Measurements from ENCODE around the gene GUCY1B1. TPM values are rescaled to one million over a fixed set of nuclear protein-coding genes. Genes with fewer than 3 reads are reported as not detected.

GUCY1B1 gene
- total and polyA plus RNA-seq, 2 experiments from 2014 or later, result 8.6 to 16.7 TPM

- no peak overlapping the region for H3K4me2 ChIP-seq
- H3K27me3 ChIP-seq, result no peaks in the 10 kb centered on the region
- DNase-seq (ENCODE audit: low spot score), result no peak
- H4K20me1 ChIP-seq (ENCODE audit: insufficient read depth, poor library complexity, severe bottlenecking), result no peaks in the 10 kb centered on the region
- H3K4me3 ChIP-seq, result no peak overlapping the region
- H3K9me2 ChIP-seq (replicated peaks; ENCODE audit: insufficient read depth), result no peaks in the 10 kb centered on the region
- H3K36me3 ChIP-seq (replicated peaks; ENCODE audit: insufficient read depth, low read depth), result no peaks in the 10 kb centered on the region
- TF ChIP-seq EZH2 (IDR thresholded peaks at IDR 0.05; ENCODE audit: borderline replicate concordance) (no peak), CTCF (IDR thresholded peaks at IDR 0.05; ENCODE audit: poor library complexity) (no peak), EZH2phosphoT487 (IDR thresholded peaks at IDR 0.05; ENCODE audit: low read depth, severe bottlenecking, unreplicated experiment) (no peak)
- H2AFZ ChIP-seq, result no peak overlapping the region
- no peaks in the 10 kb centered on the region for H3K79me2 ChIP-seq
- no peak overlapping the region for H3K27ac ChIP-seq
- no peaks in the 10 kb centered on the region for H3K4me1 ChIP-seq (ENCODE audit: insufficient read depth)
- H3K9me3 ChIP-seq (ENCODE audit: low read depth), result peaks cover 3% of the 10 kb centered on the region
Measured at GRCh38 chr4:155846929-155847328, 88.1 kb downstream of the GUCY1B1 start.

GRCh38 chr4:155849042-155849441, 90.2 kb downstream of the GUCY1B1 start:
- 94% methylated on average over 4 of the region's 4 CpGs for WGBS (ENCODE audit: low lambda C conversion rate, missing lambda C conversion rate)
- no peak overlapping the region for H3K27ac ChIP-seq
- H3K36me3 ChIP-seq (replicated peaks; ENCODE audit: insufficient read depth, low read depth), result no peaks in the 10 kb centered on the region
- H3K79me2 ChIP-seq, result no peaks in the 10 kb centered on the region
- TF ChIP-seq EZH2 (IDR thresholded peaks at IDR 0.05; ENCODE audit: borderline replicate concordance) (no peak), CTCF (IDR thresholded peaks at IDR 0.05; ENCODE audit: poor library complexity) (no peak), EZH2phosphoT487 (IDR thresholded peaks at IDR 0.05; ENCODE audit: low read depth, severe bottlenecking, unreplicated experiment) (no peak)
- H2AFZ ChIP-seq, result no peak overlapping the region
- H3K27me3 ChIP-seq, result no peaks in the 10 kb centered on the region
- no peaks in the 10 kb centered on the region for H3K4me1 ChIP-seq (ENCODE audit: insufficient read depth)
- DNase-seq (ENCODE audit: low spot score), result no peak
- peaks cover 3% of the 10 kb centered on the region for H3K9me3 ChIP-seq (ENCODE audit: low read depth)
- H3K4me2 ChIP-seq, result no peak overlapping the region
- no peak overlapping the region for H3K4me3 ChIP-seq
- no peaks in the 10 kb centered on the region for H4K20me1 ChIP-seq (ENCODE audit: insufficient read depth, poor library complexity, severe bottlenecking)
- no peaks in the 10 kb centered on the region for H3K9me2 ChIP-seq (replicated peaks; ENCODE audit: insufficient read depth)

- 97% methylated on average over 3 of the region's 3 CpGs for WGBS (ENCODE audit: low lambda C conversion rate, missing lambda C conversion rate)
- H3K27me3 ChIP-seq, result no peaks in the 10 kb centered on the region
- H3K36me3 ChIP-seq (replicated peaks; ENCODE audit: insufficient read depth, low read depth), result no peaks in the 10 kb centered on the region
- H3K9me2 ChIP-seq (replicated peaks; ENCODE audit: insufficient read depth), result no peaks in the 10 kb centered on the region
- DNase-seq (ENCODE audit: low spot score), result no peak
- H2AFZ ChIP-seq, result no peak overlapping the region
- no peak overlapping the region for H3K27ac ChIP-seq
- H3K4me3 ChIP-seq, result no peak overlapping the region
- no peaks in the 10 kb centered on the region for H3K4me1 ChIP-seq (ENCODE audit: insufficient read depth)
- H4K20me1 ChIP-seq (ENCODE audit: insufficient read depth, poor library complexity, severe bottlenecking), result no peaks in the 10 kb centered on the region
- TF ChIP-seq EZH2phosphoT487 (IDR thresholded peaks at IDR 0.05; ENCODE audit: low read depth, severe bottlenecking, unreplicated experiment) (no peak), EZH2 (IDR thresholded peaks at IDR 0.05; ENCODE audit: borderline replicate concordance) (no peak), CTCF (IDR thresholded peaks at IDR 0.05; ENCODE audit: poor library complexity) (no peak)
- H3K4me2 ChIP-seq, result no peak overlapping the region
- H3K9me3 ChIP-seq (ENCODE audit: low read depth), result peaks cover under 1% of the 10 kb centered on the region
- H3K79me2 ChIP-seq, result no peaks in the 10 kb centered on the region
Measured at GRCh38 chr4:155853189-155853588, 94.4 kb downstream of the GUCY1B1 start.

Data from hepatocyte (in vitro differentiated cells).